Measurements from ENCODE around the gene AGAP1.

- TF ChIP-seq EP300 (IDR thresholded peaks at IDR 0.05), result no peak
- no peak for TF ChIP-seq POLR2A (IDR thresholded peaks at IDR 0.05)
- TF ChIP-seq, protein P1, sequence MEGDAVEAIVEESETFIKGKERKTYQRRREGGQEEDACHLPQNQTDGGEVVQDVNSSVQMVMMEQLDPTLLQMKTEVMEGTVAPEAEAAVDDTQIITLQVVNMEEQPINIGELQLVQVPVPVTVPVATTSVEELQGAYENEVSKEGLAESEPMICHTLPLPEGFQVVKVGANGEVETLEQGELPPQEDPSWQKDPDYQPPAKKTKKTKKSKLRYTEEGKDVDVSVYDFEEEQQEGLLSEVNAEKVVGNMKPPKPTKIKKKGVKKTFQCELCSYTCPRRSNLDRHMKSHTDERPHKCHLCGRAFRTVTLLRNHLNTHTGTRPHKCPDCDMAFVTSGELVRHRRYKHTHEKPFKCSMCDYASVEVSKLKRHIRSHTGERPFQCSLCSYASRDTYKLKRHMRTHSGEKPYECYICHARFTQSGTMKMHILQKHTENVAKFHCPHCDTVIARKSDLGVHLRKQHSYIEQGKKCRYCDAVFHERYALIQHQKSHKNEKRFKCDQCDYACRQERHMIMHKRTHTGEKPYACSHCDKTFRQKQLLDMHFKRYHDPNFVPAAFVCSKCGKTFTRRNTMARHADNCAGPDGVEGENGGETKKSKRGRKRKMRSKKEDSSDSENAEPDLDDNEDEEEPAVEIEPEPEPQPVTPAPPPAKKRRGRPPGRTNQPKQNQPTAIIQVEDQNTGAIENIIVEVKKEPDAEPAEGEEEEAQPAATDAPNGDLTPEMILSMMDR (IDR thresholded peaks at IDR 0.05), result no peak
Observed at GRCh38 chr2:236109061-236109460, 615.2 kb downstream of the AGAP1 start.
